NCI-H2196 treated with DMSO at 0.1 percent for 48 hours (cell line): Measurements from ENCODE around the gene SH3BP1.
"Not testable (repeated sequence)": the region's sequence is repeated elsewhere in the genome, so short reads cannot be mapped to it uniquely, and the experiment has no call there.

Experiments
- DNase-seq: peaks from one replicate; lab custom pipeline; 2025; ENCODE audit not compliant: unreplicated experiment; lab: John Stamatoyannopoulos, UW

Gene SH3BP1, protein sequence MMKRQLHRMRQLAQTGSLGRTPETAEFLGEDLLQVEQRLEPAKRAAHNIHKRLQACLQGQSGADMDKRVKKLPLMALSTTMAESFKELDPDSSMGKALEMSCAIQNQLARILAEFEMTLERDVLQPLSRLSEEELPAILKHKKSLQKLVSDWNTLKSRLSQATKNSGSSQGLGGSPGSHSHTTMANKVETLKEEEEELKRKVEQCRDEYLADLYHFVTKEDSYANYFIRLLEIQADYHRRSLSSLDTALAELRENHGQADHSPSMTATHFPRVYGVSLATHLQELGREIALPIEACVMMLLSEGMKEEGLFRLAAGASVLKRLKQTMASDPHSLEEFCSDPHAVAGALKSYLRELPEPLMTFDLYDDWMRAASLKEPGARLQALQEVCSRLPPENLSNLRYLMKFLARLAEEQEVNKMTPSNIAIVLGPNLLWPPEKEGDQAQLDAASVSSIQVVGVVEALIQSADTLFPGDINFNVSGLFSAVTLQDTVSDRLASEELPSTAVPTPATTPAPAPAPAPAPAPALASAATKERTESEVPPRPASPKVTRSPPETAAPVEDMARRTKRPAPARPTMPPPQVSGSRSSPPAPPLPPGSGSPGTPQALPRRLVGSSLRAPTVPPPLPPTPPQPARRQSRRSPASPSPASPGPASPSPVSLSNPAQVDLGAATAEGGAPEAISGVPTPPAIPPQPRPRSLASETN

GRCh38 chr22:37639070-37639760 is at the start of gene SH3BP1:
Gene SH3BP1 (plus strand): TSS chr22:37639669. CDS start chr22:37639788, 119 bp downstream.
- DNase-seq = no peak

DNA sequence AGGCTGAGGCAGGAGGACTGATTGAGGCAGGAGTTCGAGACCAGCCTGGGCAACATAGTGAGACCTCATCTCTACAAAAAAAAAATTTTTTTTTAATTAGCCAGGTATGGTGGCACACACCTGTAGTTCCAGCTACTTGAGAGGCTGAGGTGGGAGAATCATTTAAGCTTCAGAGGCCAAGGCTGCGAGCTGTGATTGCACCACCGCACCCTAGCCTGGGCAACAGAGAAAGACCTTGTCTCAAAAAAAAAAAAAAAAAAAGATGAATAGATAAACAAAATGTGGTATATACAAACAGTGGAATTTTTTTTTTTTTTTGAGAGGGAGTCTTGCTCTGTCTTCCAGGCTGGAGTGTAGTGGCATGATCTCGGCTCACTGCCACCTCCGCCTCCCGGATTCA is 48.4 kb upstream of the SH3BP1 start:
- DNase-seq = not testable (repeated sequence)

DNA sequence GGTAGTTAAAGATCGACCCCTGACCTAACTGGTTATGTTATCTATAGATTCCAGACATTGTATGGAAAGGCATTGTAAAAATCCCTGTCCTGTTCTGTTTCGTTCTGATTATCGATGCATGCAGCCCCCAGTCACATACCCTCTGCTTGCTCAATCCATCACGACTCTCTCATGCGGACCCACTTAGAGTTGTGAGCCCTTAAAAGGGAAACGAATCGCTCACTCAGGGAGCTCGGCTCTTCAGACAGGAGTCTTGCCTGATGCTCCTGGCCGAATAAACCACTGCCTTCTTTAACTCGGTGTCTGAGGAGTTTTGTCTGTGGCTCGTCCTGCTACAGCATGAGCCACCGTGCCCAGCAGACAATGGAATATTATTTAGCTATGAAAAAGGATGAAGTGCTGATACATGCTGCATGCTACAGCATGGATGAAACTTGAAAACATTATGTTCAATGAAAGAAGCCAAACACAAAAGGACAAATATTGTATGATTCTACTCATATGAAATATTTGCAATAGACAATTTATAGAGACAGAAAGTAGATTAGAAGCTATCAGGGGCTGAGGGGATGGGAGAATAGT is 47.6 kb upstream of the SH3BP1 start:
- no peak for DNase-seq

DNA sequence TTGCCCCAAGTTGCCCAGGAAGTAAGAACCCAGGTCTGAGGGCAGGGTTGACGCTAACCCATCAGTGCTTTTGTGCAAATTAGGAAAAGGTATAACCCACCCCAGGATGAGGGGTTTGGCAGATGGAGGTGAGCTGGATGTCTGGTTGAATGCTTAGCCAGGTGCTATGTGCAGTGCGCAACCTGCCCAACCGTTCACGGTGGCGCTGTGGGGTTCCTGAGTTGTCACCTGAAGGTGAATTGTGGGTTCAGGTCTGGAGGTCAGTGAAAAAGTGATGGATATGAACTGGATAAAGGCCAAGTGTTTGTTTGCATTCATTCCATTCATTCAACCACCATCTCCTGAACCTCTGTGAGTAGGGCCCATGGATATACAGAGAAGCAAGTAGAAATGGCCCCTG is 45.2 kb upstream of the SH3BP1 start:
- DNase-seq = no peak

DNA sequence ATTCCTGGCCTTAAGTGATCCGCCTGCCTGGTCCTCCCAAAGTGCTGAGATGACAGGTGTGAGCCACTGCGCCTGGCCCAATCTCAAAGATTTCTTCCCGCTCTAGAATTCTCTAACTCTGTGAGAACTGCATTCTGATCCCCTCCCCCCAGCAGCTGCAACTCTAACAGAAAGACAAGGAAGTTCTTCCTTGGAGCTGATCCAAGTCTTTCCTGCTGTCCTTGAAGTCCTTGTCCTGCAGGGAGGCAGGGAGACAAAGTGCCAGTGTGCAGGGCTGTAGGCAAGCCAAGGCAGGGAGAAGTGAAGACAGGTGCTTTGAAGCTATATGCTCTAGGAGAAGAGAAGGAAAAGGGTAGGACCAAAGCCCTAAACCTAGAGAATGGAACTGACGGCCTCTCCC is 40.3 kb upstream of the SH3BP1 start:
- DNase-seq = peak; percentile 7

DNA sequence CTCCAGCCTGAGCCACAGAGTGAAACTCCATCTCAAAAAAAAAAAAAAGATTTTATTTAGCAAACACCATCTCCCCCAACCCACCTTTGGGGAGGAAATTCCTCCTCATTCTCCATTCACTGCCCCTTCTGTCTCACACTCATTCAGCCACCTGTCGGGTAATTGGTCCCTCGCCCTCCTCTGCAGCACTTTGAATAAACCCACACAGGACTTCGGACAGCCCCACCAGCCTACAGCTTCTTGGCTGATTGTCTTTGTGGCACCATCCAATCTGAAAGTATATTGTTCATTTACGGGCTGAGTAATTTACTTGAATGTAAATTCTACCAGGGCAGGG is 38.3 kb upstream of the SH3BP1 start:
- DNase-seq = no peak

DNA sequence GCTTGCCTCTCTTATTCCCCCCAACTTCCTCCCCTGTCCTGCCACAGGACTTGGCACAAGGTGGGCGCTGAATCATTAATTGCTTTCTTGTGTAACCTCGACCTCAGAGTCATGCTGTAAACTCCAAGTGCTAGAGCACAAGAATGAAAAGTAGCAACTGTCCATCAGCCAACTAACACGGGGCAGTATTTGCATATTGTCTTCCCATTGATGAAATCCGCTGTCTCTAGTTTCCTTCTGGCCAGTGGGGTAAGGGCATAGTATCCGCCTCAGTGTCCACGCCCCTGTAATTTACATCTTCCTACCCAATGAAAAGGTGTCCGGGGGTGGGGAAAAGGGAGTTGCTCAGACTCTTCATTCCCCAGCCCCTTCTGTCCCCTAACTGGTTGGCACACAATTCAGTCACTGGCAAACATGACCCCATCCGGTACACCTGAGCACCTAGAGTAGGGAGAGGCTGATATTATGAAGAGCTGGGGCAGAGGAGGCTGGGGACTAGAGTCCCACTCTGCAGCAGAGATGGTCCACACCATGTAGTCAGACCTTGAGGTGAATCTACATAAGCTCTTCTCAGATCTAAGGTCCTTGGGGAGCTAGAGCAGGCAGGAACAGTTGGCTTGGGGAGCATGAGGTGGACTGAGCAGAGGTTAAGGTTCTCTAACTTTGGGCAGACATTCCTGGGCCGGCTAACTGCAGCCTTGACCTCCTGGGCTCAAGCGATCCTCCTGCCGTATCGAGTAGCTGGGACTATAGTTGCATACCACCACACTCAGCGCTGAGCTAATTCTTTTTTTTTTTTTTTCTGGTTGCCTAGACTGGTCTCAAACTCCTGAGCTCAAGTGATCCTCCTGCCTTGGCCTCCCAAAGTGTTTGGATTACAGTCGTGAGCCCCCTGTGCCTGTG is 37.7 kb upstream of the SH3BP1 start:
- peak; percentile 70 for DNase-seq

DNA sequence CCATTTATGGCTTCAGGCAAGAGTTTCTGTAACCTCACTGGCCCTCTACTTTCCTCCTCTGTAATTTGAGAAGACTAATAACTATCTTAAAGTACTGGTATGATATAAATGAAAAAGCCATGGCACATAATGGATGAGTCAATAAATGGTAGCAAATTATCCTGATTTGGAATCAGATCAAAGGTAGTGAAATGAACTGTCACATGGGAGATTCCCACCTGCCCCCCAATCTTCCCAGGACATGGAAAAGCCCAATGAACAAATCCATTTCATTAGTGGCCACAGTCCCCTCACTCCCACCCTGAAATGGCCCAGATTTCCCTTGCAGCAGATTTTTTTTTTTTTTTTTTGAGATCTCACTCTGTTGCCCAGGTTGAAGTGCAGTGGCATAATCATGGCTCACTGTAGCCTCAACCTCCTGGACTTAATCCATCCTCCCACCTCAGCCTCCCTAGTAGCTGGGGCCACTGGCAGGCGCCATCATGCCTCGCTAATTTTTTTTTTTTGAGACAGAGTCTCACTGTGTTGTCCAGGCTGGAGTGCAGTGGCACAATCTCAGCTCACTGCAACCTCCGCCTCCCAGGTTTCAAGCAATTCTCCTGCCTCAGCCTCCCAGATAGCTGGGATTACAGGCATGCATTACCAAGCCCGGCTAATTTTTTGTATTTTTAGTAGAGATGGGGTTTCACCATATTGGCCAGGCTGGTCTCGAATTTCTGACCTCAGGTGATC is 36.8 kb upstream of the SH3BP1 start:
- DNase-seq = not testable (repeated sequence)

DNA sequence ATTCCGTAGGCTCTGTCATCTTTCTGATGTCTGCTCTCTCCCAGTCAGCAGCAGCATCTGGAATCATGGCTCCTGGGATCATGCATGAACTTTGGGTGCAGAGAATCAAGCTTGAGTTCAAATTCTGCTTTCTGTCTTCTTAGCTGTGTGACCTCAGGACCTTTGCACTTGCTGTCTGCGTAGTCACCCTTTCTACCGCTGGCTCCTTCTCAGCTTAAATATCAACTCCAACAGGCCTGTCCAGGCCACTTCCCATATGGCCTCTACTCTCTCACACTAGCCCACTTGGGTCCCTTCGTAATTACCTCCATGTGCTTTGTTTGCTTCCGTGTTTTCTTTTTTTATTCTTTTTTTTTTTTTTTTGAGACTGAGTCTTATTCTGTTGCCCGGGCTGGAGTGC is 35.4 kb upstream of the SH3BP1 start:
- DNase-seq = no peak

GRCh38 chr22:37604875-37605274 is 34.6 kb upstream of the SH3BP1 start:
- no peak for DNase-seq

GRCh38 chr22:37607010-37607934 is 32.2 kb upstream of the SH3BP1 start:
- DNase-seq = peak; percentile 63

- no peak for DNase-seq
Observed at GRCh38 chr22:37607935-37608476, 31.5 kb upstream of the SH3BP1 start.

- peak; percentile 86 for DNase-seq
Observed at GRCh38 chr22:37608477-37609239, 30.8 kb upstream of the SH3BP1 start, which contains the start of gene GGA1. Gene GGA1 (plus strand): TSS chr22:37608834. CDS start chr22:37608861, 27 bp downstream.

DNA sequence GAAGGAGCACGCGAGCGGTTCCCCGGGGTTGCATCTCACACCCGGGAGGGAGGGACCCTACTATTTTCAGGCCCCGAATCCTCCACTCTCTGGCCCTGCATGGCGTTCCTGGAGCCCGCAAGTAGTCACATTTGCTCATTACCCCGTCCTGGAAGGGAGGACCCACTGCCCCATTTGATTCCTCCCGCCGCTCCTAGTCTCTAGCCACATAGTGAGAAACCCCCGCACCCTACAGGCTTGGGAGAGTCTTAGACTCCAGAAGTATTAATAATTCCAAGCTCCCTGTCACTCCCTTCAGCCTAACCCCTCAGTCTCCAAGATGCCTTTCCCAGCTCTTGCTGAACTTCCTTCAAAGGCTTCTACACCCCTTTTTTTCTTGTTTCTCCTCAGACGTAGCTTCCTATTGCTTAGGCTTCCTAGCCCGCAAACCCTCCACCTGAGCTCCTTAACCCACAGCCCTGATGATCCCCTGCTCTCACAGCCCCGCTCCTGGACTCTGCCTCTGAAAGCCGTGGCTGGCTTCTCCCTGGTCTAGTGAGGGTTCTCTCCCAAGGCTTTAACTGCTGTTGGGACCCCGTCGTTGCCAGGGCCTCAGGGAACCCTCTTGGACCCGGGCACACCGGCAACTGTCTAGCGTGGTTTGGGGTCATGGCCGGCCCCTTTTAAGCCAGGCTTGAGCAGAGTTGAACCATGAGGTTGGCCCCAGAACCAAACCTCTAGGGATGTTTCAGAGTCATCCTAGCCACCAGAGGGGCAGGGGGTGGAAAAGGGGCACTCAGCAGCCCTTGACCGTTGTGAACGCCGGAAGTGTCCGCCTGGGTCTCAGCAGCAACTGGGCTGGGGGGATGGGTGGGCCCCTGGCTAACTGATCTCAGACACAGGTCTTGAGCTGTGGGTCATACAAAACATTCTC is 30.0 kb upstream of the SH3BP1 start:
- no peak for DNase-seq

- not testable (repeated sequence) for DNase-seq
Observed at GRCh38 chr22:37610153-37610475, 29.4 kb upstream of the SH3BP1 start.

- no peak for DNase-seq
Observed at GRCh38 chr22:37610480-37611129, 28.9 kb upstream of the SH3BP1 start.
